ENCODE measurements around the gene CELSR2. TPM values are rescaled to one million over a fixed set of nuclear protein-coding genes. Genes with fewer than 3 reads are reported as not detected.

The CELSR2 gene
- polyA plus RNA-seq, 2 of the 4 experiments (the other 2 are of a cell fraction): 2.5 to 5.9 TPM

GRCh38 chr1:109231066-109231465, 18.3 kb upstream of the CELSR2 start:
- Histone ChIP-seq H3K9me3 (no peaks in the 10 kb centered on the region), H3K4me1 (peaks cover 6% of the 10 kb centered on the region; the same call in 1 of the 3 replicates), H3K4me2 (no peak overlapping the region), H3K4me3 (no peak overlapping the region), H3K27ac (no peak overlapping the region)
- ChIA-PET POLR2A (no interaction called here), CTCF (interaction anchor here (0.9 kb wide), 1 partner anchor 32 kb away, joined by 4 read pairs; no protein-coding TSS in a partner anchor)
- no peak for TF ChIP-seq GATA3 (IDR thresholded peaks at IDR 0.05; ENCODE audit: borderline replicate concordance)
- TF ChIP-seq POLR2AphosphoS2 (conservative IDR thresholded peaks at IDR 0.05; ENCODE audit: low read length): no peak
- no peak for TF ChIP-seq FOXS1 (CRISPR knock-in tag; IDR thresholded peaks at IDR 0.05)
- no peak for TF ChIP-seq REST (IDR thresholded peaks at IDR 0.05)
- no peak for TF ChIP-seq HOXB5 (CRISPR knock-in tag; IDR thresholded peaks at IDR 0.05)
- TF ChIP-seq PBX3 (IDR thresholded peaks at IDR 0.05): no peak
- no peak for TF ChIP-seq HOXA7 (CRISPR knock-in tag; IDR thresholded peaks at IDR 0.05)
- no peak for TF ChIP-seq CTCF (IDR thresholded peaks at IDR 0.05)
- TF ChIP-seq EHF (CRISPR knock-in tag; IDR thresholded peaks at IDR 0.05): no peak
- TF ChIP-seq HES2 (IDR thresholded peaks at IDR 0.05): no peak
- no peak for TF ChIP-seq EHMT2 (IDR thresholded peaks at IDR 0.05; ENCODE audit: low read depth)
- no peak for TF ChIP-seq TFCP2L1 (CRISPR knock-in tag; IDR thresholded peaks at IDR 0.05)
- no peak for TF ChIP-seq ZC3H11A (IDR thresholded peaks at IDR 0.05)
- TF ChIP-seq POLR2A (IDR thresholded peaks at IDR 0.05; ENCODE audit: low read length): no peak
- FAIRE-seq: no peak
- 91% methylated on average over 3 of the region's 3 CpGs for WGBS (ENCODE audit: missing lambda C conversion rate)
- no peak for ATAC-seq
- no peak for DNase-seq (ENCODE audit: low read depth in 1 of 2, low spot score in 1 of 2)

- TF ChIP-seq MAZ (IDR thresholded peaks at IDR 0.05; ENCODE audit: borderline replicate concordance, low read depth, low read length): no peak
- no peaks in the 10 kb centered on the region for H3K9me3 ChIP-seq
- DNase-seq (ENCODE audit: low read depth in 1 of 2, low spot score in 1 of 2) (no peak), ATAC-seq (no peak), FAIRE-seq (no peak)
- no peak overlapping the region for H3K4me2 ChIP-seq
- WGBS (ENCODE audit: missing lambda C conversion rate): 92% methylated on average over 4 of the region's 7 CpGs
- H3K27ac ChIP-seq: no peak overlapping the region
- POLR2A ChIA-PET: no interaction called here
- H3K4me3 ChIP-seq: no peak overlapping the region
- H3K4me1 ChIP-seq: peaks cover 3% of the 10 kb centered on the region; the same call in 1 of the 3 replicates
- CTCF ChIA-PET: no interaction called here
Observed at GRCh38 chr1:109235137-109235536, 14.2 kb upstream of the CELSR2 start.

GRCh38 chr1:109237512-109237911, 11.8 kb upstream of the CELSR2 start:
- no peaks in the 10 kb centered on the region for H3K9me3 ChIP-seq
- peaks cover 8% of the 10 kb centered on the region; the same call in 1 of the 3 replicates for H3K4me1 ChIP-seq
- 94% methylated on average over 3 of the region's 3 CpGs for WGBS (ENCODE audit: missing lambda C conversion rate)
- CTCF ChIA-PET: interaction anchor here (2.9 kb wide), 1 partner anchor 161 kb away, joined by 13 read pairs; the partner anchor contains the start of gene SORT1
- FAIRE-seq: no peak
- H3K4me3 ChIP-seq: no peak overlapping the region
- no peak for DNase-seq (ENCODE audit: low read depth in 1 of 2, low spot score in 1 of 2)
- ATAC-seq: no peak
- H3K4me2 ChIP-seq: no peak overlapping the region
- no peak overlapping the region for H3K27ac ChIP-seq
- POLR2A ChIA-PET: no interaction called here
- TF ChIP-seq RNF2 (IDR thresholded peaks at IDR 0.05; ENCODE audit: borderline replicate concordance, low read depth): no peak
- no peak for TF ChIP-seq HMGXB4 (CRISPR knock-in tag; IDR thresholded peaks at IDR 0.05; ENCODE audit: borderline replicate concordance)
- no peak for TF ChIP-seq EP300 (IDR thresholded peaks at IDR 0.05)
- no peak for TF ChIP-seq RCOR1 (IDR thresholded peaks at IDR 0.05; ENCODE audit: low read depth, low read length)
- no peak for TF ChIP-seq JUN (IDR thresholded peaks at IDR 0.05)
- no peak for TF ChIP-seq MAFK (IDR thresholded peaks at IDR 0.05; ENCODE audit: partially characterized antibody)
- no peak for TF ChIP-seq SREBF2 (IDR thresholded peaks at IDR 0.05)
- TF ChIP-seq MAX (IDR thresholded peaks at IDR 0.05): no peak
- no peak for TF ChIP-seq ZSCAN20 (CRISPR knock-in tag; IDR thresholded peaks at IDR 0.05)
- TF ChIP-seq ATOH8 (CRISPR knock-in tag; IDR thresholded peaks at IDR 0.05; ENCODE audit: low read depth): no peak
- no peak for TF ChIP-seq HES2 (IDR thresholded peaks at IDR 0.05)
- TF ChIP-seq ZC3H11A (IDR thresholded peaks at IDR 0.05): no peak

All from A549 (cell line).